Measurements from ENCODE around the gene PPOX.

The PPOX gene

DNA sequence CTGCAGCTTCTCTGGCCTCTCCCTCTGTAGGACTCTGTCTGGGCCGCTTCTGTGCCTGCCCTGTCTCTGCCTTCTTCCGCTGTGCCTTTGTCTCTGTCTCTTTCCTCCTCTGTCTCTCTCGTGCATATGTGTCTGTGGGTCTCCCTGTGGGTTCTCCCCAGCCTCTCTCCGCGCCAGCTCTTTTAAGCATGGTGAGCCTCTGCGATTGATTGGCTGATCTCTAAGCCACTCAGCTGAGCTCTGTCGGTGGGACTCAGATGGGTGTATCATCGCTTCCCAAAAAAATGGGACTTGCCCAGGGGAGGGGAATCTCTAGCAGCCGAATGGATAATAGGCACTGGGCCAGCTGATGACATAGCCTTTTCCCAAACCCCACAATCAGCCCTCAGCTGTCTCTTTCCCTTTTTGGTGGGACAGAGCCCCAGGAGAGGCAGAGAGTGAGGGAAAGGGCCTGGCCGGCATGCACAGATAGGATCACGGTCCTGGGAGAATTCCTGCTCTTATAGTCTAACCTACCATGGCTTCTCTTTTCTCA lies 32.7 kb downstream of the PPOX start, which contains the start of gene ADAMTS4:
TSS of gene ADAMTS4 (minus strand) at position 158 of the 535 bp plus-strand sequence. CDS start 427 bp downstream, outside the sequence.
- DNase-seq, result no peak

DNA sequence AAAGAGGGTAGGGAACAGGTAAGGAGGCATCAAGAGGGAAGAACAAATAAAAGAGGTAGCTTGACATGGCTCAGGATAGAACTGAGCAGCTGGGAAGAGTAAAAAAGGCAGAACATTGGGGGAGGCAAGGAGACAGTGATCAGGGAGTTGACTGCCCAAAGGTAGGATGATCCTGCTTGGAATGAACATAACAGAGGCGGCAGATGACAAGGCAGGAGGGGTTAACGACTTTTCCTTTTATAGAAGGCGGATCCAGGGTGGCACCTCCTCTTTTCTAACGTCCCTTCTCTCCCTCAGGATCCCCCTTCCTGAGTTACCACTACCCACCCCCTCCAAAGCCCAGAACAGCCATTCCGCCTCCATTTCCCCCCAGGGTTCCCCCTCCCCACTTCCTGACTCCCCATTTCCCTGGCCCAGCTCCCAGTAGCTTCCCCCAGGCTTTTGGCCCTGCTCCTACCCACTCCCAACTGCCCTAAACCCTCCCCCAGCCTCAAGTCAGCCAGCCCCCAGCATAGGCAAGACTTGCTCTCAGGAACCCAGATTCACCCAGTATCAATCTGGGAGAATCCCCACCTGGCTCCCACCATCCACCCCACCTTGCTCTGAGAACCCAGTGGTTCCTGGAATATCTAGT lies 33.4 kb downstream of the PPOX start:
- no peak for DNase-seq

DNA sequence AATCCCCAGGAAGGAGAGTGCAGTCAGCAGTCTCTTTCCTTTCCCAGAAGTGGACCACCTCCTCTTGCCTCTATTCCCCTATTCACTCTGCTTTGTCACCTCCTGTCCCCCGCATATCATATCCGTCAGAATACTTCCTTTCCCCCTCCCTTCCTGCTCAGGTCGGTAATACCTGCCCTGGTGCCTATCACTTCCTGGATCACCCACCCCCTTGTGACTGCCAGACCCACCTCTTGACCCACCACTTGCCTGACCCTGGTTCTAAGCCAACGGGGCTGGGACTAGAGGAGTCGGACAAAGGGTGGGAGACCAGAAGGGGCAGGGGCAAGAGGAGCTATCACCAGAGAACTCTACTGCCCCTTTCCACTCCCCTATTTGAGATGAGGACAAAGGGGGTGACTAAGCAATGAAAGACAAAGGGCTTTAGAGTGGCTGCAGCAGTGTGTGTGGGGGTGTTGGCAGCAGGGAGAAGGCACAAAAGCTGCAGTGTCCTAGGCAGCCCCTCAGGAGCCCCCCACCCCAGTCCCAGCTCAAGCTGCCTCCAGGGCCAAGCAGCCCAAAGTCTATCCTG lies 34.3 kb downstream of the PPOX start:
- DNase-seq, result no peak

DNA sequence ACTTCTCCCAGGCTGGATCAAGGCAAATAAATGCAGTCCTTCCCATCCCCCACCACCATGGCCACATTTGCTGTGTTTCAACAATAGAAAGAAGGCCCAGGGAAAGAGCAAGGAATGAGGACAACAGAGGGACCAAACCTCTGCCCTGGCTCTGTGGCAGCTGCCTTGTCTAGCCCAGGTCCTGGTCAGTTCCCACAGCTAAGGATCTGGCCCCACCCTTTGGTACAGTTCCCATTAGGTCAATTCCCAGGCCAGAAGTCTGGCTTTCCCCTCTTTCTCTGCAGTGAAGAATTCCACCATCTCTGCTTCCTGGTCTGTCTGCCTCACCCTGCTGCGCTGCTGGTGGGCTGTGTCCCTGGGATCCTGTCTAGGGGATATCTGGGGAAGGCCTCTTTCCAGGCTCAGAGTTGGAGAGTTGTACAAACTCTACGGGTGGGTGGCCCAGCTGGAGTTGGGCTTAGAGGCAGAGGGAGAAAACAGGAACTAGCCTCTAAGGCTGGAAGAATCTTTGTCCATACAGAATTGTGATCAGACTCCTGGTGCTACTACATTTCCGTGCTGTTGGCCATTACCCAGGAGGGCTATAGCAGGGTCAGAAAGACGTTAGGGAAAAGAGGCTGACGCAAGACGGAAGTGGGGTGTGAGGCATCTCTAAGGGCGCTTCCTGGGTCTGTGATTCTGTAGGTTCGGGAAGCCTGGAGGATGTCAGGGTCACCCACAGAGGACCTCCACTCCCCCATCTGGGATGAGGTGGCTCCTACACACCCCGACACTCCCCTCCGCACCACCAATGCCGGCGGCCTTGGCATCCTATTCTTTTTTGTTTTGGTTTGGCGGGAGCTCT lies 35.0 kb downstream of the PPOX start:
- DNase-seq, result no peak

DNA sequence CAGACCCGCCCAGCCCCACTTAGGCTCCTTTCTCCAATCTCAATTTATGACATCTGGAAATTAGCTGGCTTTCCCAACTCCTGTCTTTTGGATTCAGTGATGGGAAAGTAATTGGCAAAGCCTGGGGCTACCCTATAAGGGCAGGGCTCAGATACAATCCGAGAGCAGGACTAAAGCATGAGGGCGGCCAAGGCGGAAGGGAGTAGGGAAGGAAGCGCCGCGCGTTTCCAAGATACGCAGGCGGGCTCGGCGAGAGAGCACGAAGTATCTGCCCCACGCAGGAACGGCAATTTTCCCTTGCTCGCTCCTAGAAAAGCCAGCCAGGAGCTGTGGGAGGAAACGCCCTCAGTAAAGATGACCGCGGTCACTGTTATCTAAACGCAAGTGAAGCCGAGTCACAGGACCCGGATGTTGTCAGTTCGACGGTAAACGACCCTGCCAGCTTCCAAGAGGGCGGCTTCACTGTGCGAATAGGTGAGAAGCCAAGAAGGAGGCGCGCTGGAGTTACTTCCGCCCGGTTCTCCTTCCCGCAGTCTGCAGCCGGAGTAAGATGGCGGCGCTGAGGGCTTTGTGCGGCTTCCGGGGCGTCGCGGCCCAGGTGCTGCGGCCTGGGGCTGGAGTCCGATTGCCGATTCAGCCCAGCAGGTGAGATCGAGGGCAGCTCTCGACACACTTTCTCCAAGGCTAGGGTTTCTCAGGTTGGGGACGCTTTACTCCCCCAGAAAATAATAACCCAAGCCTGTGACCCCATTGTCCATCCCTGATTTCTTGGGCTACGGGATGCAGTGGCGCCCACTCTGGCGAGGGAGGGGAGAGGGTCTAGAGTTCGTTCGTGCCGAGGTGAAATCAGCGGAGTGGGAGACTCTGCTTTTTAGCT lies 35.8 kb downstream of the PPOX start, which contains the start of gene NDUFS2:
TSS of gene NDUFS2 (plus strand) at position 532 of the 877 bp plus-strand sequence. CDS start at position 551, 19 bp downstream.
- DNase-seq, result peak; percentile 92

DNA sequence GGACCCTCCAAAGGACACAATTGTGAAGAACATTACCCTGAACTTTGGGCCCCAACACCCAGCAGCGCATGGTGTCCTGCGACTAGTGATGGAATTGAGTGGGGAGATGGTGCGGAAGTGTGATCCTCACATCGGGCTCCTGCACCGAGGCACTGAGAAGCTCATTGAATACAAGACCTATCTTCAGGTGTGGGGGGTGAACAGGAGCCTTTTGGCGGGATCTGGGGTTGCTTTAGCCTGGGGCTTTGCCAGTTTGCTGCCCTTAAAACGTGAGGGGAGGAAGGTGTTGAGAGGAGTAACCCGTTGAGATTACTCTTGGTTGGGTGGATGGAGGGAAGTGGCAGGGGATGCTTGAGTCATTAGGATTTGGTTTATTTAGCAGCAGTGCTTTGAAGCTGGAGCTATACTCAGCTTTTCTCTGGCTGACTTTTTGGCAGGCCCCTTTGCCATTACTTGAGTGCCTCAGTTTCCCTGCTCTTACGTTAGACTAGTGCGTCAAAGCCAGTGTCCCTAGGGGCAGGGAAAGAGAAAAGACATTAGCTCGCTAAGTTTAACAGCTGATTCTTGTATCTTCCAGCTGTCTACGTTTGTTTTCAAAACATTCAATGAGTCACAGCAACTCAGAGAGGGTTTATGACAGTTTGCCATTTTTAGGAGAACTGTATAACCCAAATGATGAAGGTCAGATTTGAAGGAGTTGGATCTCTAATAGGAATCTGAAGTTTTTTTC lies 40.4 kb downstream of the PPOX start:
- no peak for DNase-seq

DNA sequence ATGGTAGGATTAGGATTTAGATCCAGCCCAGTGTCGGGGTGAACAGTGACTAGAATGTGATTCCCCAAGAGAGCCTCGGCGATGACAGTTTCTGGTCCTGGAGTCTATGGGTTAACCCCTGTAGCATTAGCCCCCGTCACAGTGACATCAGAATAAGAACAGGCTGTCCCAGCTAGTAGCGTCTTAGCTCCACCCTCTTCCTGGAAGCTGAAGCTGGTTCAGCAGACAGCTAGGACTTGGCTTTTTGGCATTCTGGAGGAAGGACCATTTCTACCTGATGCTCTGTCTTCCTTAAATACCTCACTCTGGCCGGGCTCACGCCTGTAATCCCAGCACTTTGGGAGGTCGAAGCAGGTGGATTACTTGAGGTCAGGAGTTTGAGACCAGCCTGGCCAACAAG lies 40.9 kb downstream of the PPOX start:
- DNase-seq, result no peak

DNA sequence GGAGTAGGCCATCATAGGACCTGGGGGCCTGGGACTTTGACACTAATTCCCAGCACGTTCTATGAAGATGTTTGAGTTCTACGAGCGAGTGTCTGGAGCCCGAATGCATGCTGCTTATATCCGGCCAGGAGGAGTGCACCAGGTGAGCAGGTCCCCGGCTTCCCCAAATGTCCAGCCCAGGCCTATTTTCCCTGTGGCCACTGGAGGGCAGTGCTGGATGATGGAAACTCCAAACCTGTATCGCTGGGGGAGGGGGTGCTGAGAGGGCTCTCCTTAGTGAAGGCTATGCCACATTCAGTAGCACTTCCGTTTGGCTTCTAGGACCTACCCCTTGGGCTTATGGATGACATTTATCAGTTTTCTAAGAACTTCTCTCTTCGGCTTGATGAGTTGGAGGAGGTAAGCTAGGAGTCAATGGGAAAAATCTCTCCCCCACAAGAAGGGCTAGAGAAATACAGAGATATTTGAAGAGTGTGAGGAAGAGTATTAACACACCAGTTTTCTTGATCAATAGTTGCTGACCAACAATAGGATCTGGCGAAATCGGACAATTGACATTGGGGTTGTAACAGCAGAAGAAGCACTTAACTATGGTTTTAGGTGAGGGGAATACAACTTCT lies 43.7 kb downstream of the PPOX start:
- DNase-seq, result peak; percentile 69

DNA sequence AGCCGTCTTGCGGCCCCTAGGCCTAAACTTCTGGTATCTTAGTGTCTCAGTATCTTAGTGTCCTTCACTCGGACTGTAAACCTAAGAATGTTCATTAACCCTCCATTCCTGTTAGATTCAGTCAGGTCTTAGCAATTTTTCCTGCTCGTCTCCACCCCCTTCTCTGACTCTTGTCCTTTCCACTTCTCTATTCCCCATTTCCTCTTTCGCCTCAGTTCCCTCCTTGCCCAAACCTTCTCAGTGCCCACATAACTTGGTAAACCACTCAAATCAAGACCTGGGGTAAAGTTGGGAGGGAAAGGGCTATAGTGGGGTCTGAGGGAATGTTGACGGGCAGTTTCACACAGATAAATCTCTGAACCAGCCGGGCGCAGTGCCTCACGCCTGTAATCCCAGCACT lies 48.1 kb downstream of the PPOX start:
- no peak for DNase-seq

DNA sequence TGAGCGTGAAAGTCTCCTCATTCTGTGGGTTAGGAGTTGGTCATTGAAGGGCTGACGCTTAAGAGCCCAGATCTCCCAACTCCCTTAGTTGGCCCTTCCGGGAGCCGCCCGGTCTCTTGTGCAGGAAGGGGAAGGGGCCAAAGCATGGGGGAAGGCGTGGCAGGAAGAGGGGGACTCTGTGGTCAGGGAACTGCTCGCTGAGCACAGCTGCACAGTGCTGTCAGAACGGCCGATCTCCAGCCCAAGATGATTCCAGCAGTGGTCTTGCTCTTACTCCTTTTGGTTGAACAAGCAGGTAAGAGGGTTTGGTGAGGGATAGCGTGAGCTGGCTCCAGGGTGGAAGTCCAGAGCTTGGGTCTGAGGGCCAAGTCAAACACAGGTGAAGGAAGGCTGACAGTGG lies 48.9 kb downstream of the PPOX start, which contains the start of gene FCER1G:
TSS of gene FCER1G (plus strand) at position 220 of the 400 bp plus-strand sequence. CDS start at position 247, 27 bp downstream.
- no peak for DNase-seq

DNA sequence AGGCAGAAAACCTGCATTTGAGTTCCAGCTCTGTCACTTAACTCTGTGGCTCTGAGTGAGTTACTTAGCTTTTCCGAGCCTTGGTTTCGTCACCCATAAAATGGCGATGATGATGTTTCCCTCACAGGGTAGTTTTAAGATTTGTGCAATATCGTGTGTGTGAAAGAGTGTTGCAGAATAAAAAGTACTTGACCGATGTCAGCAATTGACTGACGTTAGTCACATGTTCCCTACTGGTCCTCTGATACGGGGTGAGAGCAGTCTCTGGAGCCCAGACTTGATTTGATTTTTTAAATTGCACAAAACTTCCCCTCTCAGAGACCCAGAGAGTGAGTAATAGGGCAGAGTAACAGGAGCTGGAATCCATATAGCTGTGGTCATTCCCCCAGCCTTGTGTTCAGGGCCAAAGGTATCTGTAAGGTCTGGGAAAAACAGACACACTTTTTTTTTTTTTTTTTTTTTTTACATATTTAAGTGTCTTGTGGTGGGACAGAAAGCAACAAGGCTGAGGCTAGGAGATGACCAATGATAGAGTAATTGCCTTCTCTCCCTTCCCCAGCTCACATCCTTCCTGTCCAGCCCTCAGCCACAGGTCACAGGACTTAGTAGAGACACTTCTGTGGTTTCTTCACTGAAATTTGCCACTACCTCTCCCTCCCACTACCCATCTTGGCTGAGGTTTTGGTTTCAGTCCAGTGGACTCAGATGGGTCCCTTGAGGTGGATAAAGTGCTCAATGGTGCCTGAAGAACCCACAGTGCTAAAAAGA lies 50.9 kb downstream of the PPOX start:
- no peak for DNase-seq

DNA sequence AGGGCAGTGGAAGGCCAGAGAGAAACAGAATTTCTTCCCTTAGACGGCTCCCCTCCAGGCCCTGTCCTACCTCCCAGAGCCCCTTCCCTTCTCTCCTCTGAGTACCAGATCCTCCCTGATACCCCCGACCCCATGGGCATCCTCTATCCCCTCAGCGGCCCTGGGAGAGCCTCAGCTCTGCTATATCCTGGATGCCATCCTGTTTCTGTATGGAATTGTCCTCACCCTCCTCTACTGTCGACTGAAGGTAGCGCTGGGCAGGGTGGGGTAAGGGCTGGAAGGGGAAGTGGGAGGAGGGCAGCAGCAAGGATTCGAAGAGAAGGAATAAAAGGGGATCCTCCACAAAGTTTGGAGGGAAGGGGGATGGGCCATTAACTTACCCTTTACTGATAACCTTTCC lies 51.6 kb downstream of the PPOX start:
- no peak for DNase-seq

DNA sequence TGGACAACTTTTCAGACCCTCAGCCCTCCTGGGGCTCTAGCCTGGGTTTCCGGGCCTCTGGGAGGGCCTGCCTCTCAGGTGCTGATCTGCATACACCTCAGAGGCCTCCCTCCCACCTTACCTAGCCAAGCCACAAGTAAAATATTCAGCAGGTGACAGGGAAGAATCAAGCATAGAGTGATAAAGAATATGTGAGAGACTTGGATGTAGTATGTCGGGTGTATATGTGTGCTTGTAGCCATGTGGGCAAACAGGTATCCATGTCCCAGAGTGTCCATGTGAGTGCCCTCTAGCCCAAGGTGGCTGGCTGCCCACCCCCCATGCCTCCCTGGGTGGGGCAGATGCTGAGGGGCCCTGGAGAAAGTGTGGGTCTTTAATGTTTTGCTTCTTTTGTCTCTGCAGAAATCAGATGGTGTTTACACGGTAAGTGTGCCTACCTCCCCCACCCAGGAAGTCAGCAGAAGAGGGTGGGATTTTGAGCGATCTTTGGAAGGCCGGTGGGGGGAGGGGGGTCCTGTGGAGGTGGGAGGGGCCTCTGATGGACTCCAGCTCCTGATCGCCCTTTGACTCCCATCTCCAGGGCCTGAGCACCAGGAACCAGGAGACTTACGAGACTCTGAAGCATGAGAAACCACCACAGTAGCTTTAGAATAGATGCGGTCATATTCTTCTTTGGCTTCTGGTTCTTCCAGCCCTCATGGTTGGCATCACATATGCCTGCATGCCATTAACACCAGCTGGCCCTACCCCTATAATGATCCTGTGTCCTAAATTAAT lies 52.3 kb downstream of the PPOX start:
- DNase-seq, result no peak

DNA sequence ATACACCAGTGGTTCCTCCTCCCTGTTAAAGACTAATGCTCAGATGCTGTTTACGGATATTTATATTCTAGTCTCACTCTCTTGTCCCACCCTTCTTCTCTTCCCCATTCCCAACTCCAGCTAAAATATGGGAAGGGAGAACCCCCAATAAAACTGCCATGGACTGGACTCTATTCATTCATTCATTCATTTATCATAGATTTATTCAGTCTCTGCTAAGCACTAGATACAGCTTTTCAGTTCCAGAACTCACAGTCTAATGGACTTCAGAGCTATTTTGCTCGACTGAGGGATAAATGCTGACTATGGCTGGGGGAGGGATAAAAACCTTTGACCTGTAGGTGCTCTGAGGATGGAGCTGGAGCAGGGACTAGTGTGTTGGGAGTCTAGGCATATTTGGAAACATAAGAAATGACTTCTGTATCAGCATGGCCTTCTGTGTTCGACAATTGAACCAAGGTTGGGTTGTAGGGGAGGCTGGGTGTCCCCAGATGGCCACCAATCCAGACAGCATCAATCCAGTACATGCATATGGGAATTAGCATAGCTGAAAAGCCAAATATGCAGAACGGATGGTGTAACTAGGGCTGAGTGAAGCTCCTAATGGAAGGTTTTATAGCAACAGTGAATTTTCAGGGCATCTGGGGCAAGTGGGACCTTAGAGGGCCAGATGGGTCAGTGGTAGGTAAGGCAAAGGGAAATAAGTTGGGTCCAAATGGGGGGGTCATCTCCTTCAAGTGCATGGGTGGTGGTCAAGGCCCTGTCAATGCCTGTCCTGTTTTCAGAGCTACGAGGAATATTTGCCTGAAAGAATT lies 53.1 kb downstream of the PPOX start:
- DNase-seq, result no peak

DNA sequence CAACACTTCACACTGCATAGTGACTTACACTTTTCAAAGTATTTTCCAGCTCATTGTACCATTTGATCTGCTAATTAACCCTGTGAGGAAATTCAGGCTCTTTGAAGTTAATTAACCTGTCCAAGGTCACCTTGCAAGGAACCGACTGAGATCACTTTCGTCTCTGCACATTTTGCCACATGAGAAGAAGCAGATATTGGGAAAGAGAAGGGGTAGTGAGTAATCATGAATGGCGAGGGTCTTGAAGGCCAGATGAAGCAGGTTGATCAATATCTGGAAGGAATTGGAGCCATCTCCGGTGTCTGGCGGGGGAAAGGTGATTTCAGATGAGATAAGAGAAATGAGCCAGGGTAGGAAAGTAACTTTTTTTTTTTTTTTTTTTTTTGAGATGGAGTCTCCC lies 53.8 kb downstream of the PPOX start:
- no peak for DNase-seq
